ENCODE measurements around the gene ZNF423.

DNA sequence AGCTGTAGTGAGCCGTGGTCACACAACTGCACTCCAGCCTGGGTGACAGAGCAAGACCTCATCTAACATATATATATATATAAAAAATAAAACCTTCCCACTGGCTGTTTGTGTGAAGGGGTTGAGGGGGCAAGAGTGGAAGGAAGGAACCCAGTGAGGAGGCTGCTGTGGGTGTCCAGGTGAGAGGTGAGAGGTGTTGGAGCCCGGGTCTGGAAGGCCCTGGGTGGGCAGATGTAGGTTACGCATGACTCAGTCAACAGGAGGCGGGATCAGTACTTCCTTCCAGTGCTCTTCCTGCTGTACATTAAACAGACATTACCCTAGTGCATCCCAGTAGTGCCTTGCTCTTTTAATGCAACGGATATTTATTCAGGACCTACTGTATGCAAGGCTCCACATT is 47.0 kb upstream of the ZNF423 start:
- TF ChIP-seq, protein P1, sequence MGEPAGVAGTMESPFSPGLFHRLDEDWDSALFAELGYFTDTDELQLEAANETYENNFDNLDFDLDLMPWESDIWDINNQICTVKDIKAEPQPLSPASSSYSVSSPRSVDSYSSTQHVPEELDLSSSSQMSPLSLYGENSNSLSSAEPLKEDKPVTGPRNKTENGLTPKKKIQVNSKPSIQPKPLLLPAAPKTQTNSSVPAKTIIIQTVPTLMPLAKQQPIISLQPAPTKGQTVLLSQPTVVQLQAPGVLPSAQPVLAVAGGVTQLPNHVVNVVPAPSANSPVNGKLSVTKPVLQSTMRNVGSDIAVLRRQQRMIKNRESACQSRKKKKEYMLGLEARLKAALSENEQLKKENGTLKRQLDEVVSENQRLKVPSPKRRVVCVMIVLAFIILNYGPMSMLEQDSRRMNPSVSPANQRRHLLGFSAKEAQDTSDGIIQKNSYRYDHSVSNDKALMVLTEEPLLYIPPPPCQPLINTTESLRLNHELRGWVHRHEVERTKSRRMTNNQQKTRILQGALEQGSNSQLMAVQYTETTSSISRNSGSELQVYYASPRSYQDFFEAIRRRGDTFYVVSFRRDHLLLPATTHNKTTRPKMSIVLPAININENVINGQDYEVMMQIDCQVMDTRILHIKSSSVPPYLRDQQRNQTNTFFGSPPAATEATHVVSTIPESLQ (CRISPR knock-in tag; conservative IDR thresholded peaks at IDR 0.05) = no peak
- TF ChIP-seq ZNF253 (CRISPR knock-in tag; IDR thresholded peaks at IDR 0.05; ENCODE audit: borderline replicate concordance) (no peak), SIN3A (IDR thresholded peaks at IDR 0.05; ENCODE audit: borderline replicate concordance, low read depth, low read length) (no peak), NKX3-1 (CRISPR knock-in tag; IDR thresholded peaks at IDR 0.05) (no peak)
- TF ChIP-seq, protein P2, sequence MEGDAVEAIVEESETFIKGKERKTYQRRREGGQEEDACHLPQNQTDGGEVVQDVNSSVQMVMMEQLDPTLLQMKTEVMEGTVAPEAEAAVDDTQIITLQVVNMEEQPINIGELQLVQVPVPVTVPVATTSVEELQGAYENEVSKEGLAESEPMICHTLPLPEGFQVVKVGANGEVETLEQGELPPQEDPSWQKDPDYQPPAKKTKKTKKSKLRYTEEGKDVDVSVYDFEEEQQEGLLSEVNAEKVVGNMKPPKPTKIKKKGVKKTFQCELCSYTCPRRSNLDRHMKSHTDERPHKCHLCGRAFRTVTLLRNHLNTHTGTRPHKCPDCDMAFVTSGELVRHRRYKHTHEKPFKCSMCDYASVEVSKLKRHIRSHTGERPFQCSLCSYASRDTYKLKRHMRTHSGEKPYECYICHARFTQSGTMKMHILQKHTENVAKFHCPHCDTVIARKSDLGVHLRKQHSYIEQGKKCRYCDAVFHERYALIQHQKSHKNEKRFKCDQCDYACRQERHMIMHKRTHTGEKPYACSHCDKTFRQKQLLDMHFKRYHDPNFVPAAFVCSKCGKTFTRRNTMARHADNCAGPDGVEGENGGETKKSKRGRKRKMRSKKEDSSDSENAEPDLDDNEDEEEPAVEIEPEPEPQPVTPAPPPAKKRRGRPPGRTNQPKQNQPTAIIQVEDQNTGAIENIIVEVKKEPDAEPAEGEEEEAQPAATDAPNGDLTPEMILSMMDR (CRISPR knock-in tag; IDR thresholded peaks at IDR 0.05) = no peak

Data from HepG2 (cell line).